ENCODE results near the gene TMEM167A.

DNA sequence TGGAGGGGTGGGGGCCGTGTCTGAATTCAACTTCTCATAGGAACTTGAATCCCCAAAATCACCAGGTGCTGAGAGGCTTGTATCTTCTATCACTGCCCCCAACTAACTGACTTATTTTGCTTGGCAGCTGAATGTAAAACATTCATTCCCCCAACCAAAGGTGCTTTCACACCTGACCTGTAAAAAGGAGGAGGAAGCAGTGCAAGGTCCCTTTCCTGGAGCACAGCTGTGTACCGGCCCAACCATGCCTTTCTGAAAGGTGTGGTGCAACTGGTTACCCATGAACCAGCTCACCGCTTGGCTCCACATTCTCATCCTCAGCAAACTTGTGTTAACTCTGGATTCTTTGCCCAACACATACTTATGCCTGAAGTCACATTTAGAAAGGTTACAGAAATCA, 34.7 kb downstream of the TMEM167A start:
- TF ChIP-seq, protein P1, sequence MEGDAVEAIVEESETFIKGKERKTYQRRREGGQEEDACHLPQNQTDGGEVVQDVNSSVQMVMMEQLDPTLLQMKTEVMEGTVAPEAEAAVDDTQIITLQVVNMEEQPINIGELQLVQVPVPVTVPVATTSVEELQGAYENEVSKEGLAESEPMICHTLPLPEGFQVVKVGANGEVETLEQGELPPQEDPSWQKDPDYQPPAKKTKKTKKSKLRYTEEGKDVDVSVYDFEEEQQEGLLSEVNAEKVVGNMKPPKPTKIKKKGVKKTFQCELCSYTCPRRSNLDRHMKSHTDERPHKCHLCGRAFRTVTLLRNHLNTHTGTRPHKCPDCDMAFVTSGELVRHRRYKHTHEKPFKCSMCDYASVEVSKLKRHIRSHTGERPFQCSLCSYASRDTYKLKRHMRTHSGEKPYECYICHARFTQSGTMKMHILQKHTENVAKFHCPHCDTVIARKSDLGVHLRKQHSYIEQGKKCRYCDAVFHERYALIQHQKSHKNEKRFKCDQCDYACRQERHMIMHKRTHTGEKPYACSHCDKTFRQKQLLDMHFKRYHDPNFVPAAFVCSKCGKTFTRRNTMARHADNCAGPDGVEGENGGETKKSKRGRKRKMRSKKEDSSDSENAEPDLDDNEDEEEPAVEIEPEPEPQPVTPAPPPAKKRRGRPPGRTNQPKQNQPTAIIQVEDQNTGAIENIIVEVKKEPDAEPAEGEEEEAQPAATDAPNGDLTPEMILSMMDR (IDR thresholded peaks at IDR 0.05): no peak
- TF ChIP-seq POLR2A (IDR thresholded peaks at IDR 0.05): no peak
- TF ChIP-seq POLR2AphosphoS5 (IDR thresholded peaks at IDR 0.05): no peak
- TF ChIP-seq EP300 (IDR thresholded peaks at IDR 0.05): no peak

Data from stomach (tissue), 4 donors.